Measurements from ENCODE around the gene TIMP2. TPM values are rescaled to one million over a fixed set of nuclear protein-coding genes. Genes with fewer than 3 reads are reported as not detected.
A peak's percentile ranks its signal among the peaks of the same experiment; 100 is the strongest.

TIMP2 gene
- total and polyA plus RNA-seq, 5 donors: 86.9 to 183 (median 167) TPM

GRCh38 chr17:78929908-78930775 is 5.0 kb upstream of the TIMP2 start:
- intact Hi-C loops (cut with DNase I): loop anchor here in 2 of 4 donors (10.0 kb wide), 1 partner anchor 65 kb away; no protein-coding TSS in a partner anchor
- DNase-seq (no peak), ATAC-seq (no peak)
- no peak overlapping the region for H3K4me3 ChIP-seq (ENCODE audit: low read length)
- H3K27me3 ChIP-seq (ENCODE audit: control insufficient read depth, insufficient read depth): no peaks in the 10 kb centered on the region
- 38% methylated on average over 31 of the region's 31 CpGs for WGBS
- H3K4me1 ChIP-seq (ENCODE audit: control insufficient read depth, insufficient read depth, low read length): peaks cover 6% of the 10 kb centered on the region
- H3K9me3 ChIP-seq (ENCODE audit: control insufficient read depth, low read length): no peaks in the 10 kb centered on the region
- peak overlapping the region; percentile 22 for H3K27ac ChIP-seq (ENCODE audit: low read length)

GRCh38 chr17:78925662-78926555 is 722 bp upstream of the TIMP2 start:
- Histone ChIP-seq H3K27ac (ENCODE audit: low read length) (peak overlapping the region; percentile 97), H3K4me3 (ENCODE audit: low read length) (peak overlapping the region; percentile 97), H3K27me3 (ENCODE audit: control insufficient read depth, insufficient read depth) (no peaks in the 10 kb centered on the region), H3K4me1 (ENCODE audit: control insufficient read depth, insufficient read depth, low read length) (peaks cover 16% of the 10 kb centered on the region), H3K9me3 (ENCODE audit: control insufficient read depth, low read length) (no peaks in the 10 kb centered on the region)
- DNase-seq (peak; percentile 87 to 95 (median 93)), ATAC-seq (peak; percentile 83 to 84)
- 21% methylated on average over 33 of the region's 33 CpGs for WGBS
- intact Hi-C loops (cut with DNase I): loop anchor here in 2 of 4 donors (10.0 kb wide), 1 partner anchor 61 kb away; no protein-coding TSS in a partner anchor

GRCh38 chr17:78924481-78925151 is 571 bp downstream of the TIMP2 start:
- no peaks in the 10 kb centered on the region for H3K9me3 ChIP-seq (ENCODE audit: control insufficient read depth, low read length)
- intact Hi-C loops (cut with DNase I): loop anchor here in 2 of 4 donors (10.0 kb wide), 1 partner anchor 60 kb away; no protein-coding TSS in a partner anchor
- H3K4me3 ChIP-seq (ENCODE audit: low read length): peak overlapping the region; percentile 97
- peaks cover 21% of the 10 kb centered on the region for H3K4me1 ChIP-seq (ENCODE audit: control insufficient read depth, insufficient read depth, low read length)
- WGBS: under 1% methylated on average over 64 of the region's 64 CpGs
- no peaks in the 10 kb centered on the region for H3K27me3 ChIP-seq (ENCODE audit: control insufficient read depth, insufficient read depth)
- H3K27ac ChIP-seq (ENCODE audit: low read length): peak overlapping the region; percentile 77
- DNase-seq: peak; percentile 50 to 84 (median 81)
- peak in 1 of 2 donors; percentile 1 for ATAC-seq

- 7% methylated on average over 28 of the region's 28 CpGs for WGBS
- Histone ChIP-seq H3K4me1 (ENCODE audit: control insufficient read depth, insufficient read depth, low read length) (peaks cover 26% of the 10 kb centered on the region), H3K4me3 (ENCODE audit: low read length) (peak overlapping the region; percentile 97), H3K27me3 (ENCODE audit: control insufficient read depth, insufficient read depth) (no peaks in the 10 kb centered on the region), H3K9me3 (ENCODE audit: control insufficient read depth, low read length) (no peaks in the 10 kb centered on the region), H3K27ac (ENCODE audit: low read length) (peak overlapping the region; percentile 23)
- DNase-seq (peak; percentile 65 to 84 (median 83)), ATAC-seq (peak in 1 of 2 donors; percentile 23)
- intact Hi-C loops (cut with DNase I): loop anchor here in 2 of 4 donors (10.0 kb wide), 1 partner anchor 59 kb away; no protein-coding TSS in a partner anchor
Observed at GRCh38 chr17:78923660-78924453, 1.3 kb downstream of the TIMP2 start.

GRCh38 chr17:78922816-78923498 is 2.2 kb downstream of the TIMP2 start:
- intact Hi-C loops (cut with DNase I): loop anchor here in 2 of 4 donors (10.0 kb wide), 1 partner anchor 58 kb away; no protein-coding TSS in a partner anchor
- no peaks in the 10 kb centered on the region for H3K9me3 ChIP-seq (ENCODE audit: control insufficient read depth, low read length)
- peak overlapping the region; percentile 43 for H3K27ac ChIP-seq (ENCODE audit: low read length)
- peaks cover 29% of the 10 kb centered on the region for H3K4me1 ChIP-seq (ENCODE audit: control insufficient read depth, insufficient read depth, low read length)
- DNase-seq: no peak
- H3K4me3 ChIP-seq (ENCODE audit: low read length): no peak overlapping the region
- no peak for ATAC-seq
- no peaks in the 10 kb centered on the region for H3K27me3 ChIP-seq (ENCODE audit: control insufficient read depth, insufficient read depth)
- WGBS: 37% methylated on average over 13 of the region's 13 CpGs

GRCh38 chr17:78921437-78921971 is 3.7 kb downstream of the TIMP2 start:
- 33% methylated on average over 8 of the region's 8 CpGs for WGBS
- no peak overlapping the region for H3K4me3 ChIP-seq (ENCODE audit: low read length)
- no peaks in the 10 kb centered on the region for H3K27me3 ChIP-seq (ENCODE audit: control insufficient read depth, insufficient read depth)
- peak overlapping the region; percentile 47 for H3K27ac ChIP-seq (ENCODE audit: low read length)
- H3K9me3 ChIP-seq (ENCODE audit: control insufficient read depth, low read length): no peaks in the 10 kb centered on the region
- peak; percentile 2 to 42 for ATAC-seq
- peak; percentile 55 to 78 (median 75) for DNase-seq
- H3K4me1 ChIP-seq (ENCODE audit: control insufficient read depth, insufficient read depth, low read length): peaks cover 32% of the 10 kb centered on the region
- intact Hi-C loops (cut with DNase I): loop anchor here in 2 of 4 donors (10.0 kb wide), 1 partner anchor 57 kb away; no protein-coding TSS in a partner anchor

- H3K27me3 ChIP-seq (ENCODE audit: control insufficient read depth, insufficient read depth): no peaks in the 10 kb centered on the region
- no peaks in the 10 kb centered on the region for H3K9me3 ChIP-seq (ENCODE audit: control insufficient read depth, low read length)
- ATAC-seq (no peak), DNase-seq (no peak)
- no peak overlapping the region for H3K27ac ChIP-seq (ENCODE audit: low read length)
- peaks cover 40% of the 10 kb centered on the region for H3K4me1 ChIP-seq (ENCODE audit: control insufficient read depth, insufficient read depth, low read length)
- WGBS: 77% methylated on average over 8 of the region's 8 CpGs
- intact Hi-C loops (cut with DNase I): loop anchor here in 2 of 4 donors (10.0 kb wide), 1 partner anchor 56 kb away; no protein-coding TSS in a partner anchor
- H3K4me3 ChIP-seq (ENCODE audit: low read length): no peak overlapping the region
Observed at GRCh38 chr17:78920528-78920927, 4.7 kb downstream of the TIMP2 start.

GRCh38 chr17:78919861-78920450 is 5.2 kb downstream of the TIMP2 start:
- WGBS: 63% methylated on average over 20 of the region's 20 CpGs
- ATAC-seq: no peak
- no peaks in the 10 kb centered on the region for H3K9me3 ChIP-seq (ENCODE audit: control insufficient read depth, low read length)
- H3K27ac ChIP-seq (ENCODE audit: low read length): no peak overlapping the region
- H3K27me3 ChIP-seq (ENCODE audit: control insufficient read depth, insufficient read depth): no peaks in the 10 kb centered on the region
- DNase-seq: peak in 2 of 3 donors; percentile 30 to 35
- intact Hi-C loops (cut with DNase I): loop anchor here in 2 of 4 donors (10.0 kb wide), 1 partner anchor 55 kb away; no protein-coding TSS in a partner anchor
- no peak overlapping the region for H3K4me3 ChIP-seq (ENCODE audit: low read length)
- H3K4me1 ChIP-seq (ENCODE audit: control insufficient read depth, insufficient read depth, low read length): peaks cover 42% of the 10 kb centered on the region

GRCh38 chr17:78918979-78919378 is 6.2 kb downstream of the TIMP2 start:
- 63% methylated on average over 14 of the region's 14 CpGs for WGBS
- H3K9me3 ChIP-seq (ENCODE audit: control insufficient read depth, low read length): no peaks in the 10 kb centered on the region

More at GRCh38 chr17:78918979-78919378, 6.2 kb downstream of the TIMP2 start:
- no peaks in the 10 kb centered on the region for H3K27me3 ChIP-seq (ENCODE audit: control insufficient read depth, insufficient read depth)
- DNase-seq: peak in 2 of 3 donors; percentile 62 to 69
- H3K4me3 ChIP-seq (ENCODE audit: low read length): no peak overlapping the region
- no peak overlapping the region for H3K27ac ChIP-seq (ENCODE audit: low read length)
- peaks cover 42% of the 10 kb centered on the region for H3K4me1 ChIP-seq (ENCODE audit: control insufficient read depth, insufficient read depth, low read length)
- no peak for ATAC-seq
- intact Hi-C loops (cut with DNase I): no loop called here
